ENCODE data around the gene MBTPS2.
"Not testable (repeated sequence)": the region's sequence is repeated elsewhere in the genome, so short reads cannot be mapped to it uniquely, and the experiment has no call there.

MBTPS2 gene

DNA sequence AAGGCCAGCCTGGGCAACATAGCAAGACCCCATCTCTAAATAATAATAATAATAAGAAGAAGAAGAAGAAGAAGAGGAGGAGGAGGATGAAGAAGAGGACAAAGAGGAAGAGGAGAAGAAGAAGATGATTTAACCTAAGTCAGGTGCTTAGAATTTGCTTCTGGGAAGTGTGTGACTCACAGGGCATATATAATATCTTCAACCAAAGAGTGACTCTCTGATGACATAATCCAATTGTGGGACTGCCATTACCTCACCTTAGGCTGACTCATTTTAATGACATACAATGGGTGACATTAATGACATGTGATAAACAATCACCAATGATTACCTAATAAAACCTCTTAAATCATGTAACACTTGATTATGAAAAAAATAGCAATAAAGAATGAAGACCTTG is 32.7 kb upstream of the MBTPS2 start:
- H3K4me3 ChIP-seq (ENCODE audit: low read depth, low read length) = no peak overlapping the region
- TF ChIP-seq, protein P1, sequence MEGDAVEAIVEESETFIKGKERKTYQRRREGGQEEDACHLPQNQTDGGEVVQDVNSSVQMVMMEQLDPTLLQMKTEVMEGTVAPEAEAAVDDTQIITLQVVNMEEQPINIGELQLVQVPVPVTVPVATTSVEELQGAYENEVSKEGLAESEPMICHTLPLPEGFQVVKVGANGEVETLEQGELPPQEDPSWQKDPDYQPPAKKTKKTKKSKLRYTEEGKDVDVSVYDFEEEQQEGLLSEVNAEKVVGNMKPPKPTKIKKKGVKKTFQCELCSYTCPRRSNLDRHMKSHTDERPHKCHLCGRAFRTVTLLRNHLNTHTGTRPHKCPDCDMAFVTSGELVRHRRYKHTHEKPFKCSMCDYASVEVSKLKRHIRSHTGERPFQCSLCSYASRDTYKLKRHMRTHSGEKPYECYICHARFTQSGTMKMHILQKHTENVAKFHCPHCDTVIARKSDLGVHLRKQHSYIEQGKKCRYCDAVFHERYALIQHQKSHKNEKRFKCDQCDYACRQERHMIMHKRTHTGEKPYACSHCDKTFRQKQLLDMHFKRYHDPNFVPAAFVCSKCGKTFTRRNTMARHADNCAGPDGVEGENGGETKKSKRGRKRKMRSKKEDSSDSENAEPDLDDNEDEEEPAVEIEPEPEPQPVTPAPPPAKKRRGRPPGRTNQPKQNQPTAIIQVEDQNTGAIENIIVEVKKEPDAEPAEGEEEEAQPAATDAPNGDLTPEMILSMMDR (IDR thresholded peaks at IDR 0.05; ENCODE audit: borderline replicate concordance, insufficient read depth, low read depth, low read length) = no peak

DNA sequence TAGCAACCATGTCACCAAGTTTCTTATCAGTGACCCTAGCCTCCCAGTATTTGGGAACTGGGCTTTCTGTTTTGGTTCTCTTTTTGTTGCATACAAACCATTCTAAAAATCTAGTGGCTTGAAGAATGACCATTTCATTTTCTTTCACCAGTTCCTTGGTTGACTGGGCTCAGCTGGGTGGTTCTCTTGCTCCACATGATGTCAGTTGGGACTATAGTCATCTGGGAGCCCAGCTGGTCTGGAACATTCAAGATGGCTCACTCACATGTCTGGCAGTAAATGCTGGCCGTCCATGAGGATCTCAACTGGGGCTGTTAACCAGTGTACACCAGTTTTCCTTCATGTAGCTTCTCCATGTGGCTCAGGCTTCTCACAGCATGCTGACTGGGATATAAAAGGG is 27.6 kb upstream of the MBTPS2 start:
- H3K4me3 ChIP-seq (ENCODE audit: low read depth, low read length) = no peak overlapping the region
- TF ChIP-seq, protein P1 (IDR thresholded peaks at IDR 0.05; ENCODE audit: borderline replicate concordance, insufficient read depth, low read depth, low read length) = no peak

GRCh38 chrX:21812628-21813027 is 26.8 kb upstream of the MBTPS2 start:
- TF ChIP-seq, protein P1 (IDR thresholded peaks at IDR 0.05; ENCODE audit: borderline replicate concordance, insufficient read depth, low read depth, low read length) = no peak

GRCh38 chrX:21813612-21814368 is 25.6 kb upstream of the MBTPS2 start:
- no peak overlapping the region for H3K4me3 ChIP-seq (ENCODE audit: low read depth, low read length)
- TF ChIP-seq, protein P1 (IDR thresholded peaks at IDR 0.05; ENCODE audit: borderline replicate concordance, insufficient read depth, low read depth, low read length) = no peak

More at GRCh38 chrX:21812628-21813027, 26.8 kb upstream of the MBTPS2 start:
- H3K4me3 ChIP-seq (ENCODE audit: low read depth, low read length) = no peak overlapping the region

GRCh38 chrX:21816136-21816535 is 23.3 kb upstream of the MBTPS2 start:
- TF ChIP-seq, protein P1 (IDR thresholded peaks at IDR 0.05; ENCODE audit: borderline replicate concordance, insufficient read depth, low read depth, low read length) = no peak

DNA sequence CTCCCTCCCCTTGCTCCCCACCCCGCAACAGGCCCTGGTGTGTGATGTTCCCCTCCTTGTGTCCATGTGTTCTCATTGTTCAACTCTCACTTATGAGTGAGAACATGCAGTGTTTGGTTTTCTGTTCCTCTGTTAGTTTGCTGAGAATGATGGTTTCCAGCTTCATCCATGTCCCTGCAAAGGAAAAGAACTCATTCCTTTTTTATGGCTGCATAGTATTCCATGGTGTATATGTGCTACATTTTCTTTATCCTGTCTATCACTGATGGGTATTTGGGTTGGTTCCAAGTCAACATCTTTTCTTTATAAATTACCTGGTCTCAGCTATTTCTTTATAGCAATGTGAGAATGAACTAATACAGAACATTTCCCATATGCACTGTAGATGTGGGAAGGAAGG is 19.2 kb upstream of the MBTPS2 start:
- not testable (repeated sequence) for H3K4me3 ChIP-seq (ENCODE audit: low read depth, low read length)

More at GRCh38 chrX:21816136-21816535, 23.3 kb upstream of the MBTPS2 start:
- H3K4me3 ChIP-seq (ENCODE audit: low read depth, low read length) = no peak overlapping the region

GRCh38 chrX:21821875-21822274 is 17.5 kb upstream of the MBTPS2 start:
- TF ChIP-seq, protein P1 (IDR thresholded peaks at IDR 0.05; ENCODE audit: borderline replicate concordance, insufficient read depth, low read depth, low read length) = no peak

More at GRCh38 chrX:21821875-21822274, 17.5 kb upstream of the MBTPS2 start:
- H3K4me3 ChIP-seq (ENCODE audit: low read depth, low read length) = no peak overlapping the region

Data from GM12875 (cell line).